HEK293T (cell line): ENCODE data around the gene NHS.

ENCODE experiments used
- CTBP1 ChIP-seq: fragments of 450-650 bp; IDR thresholded peaks from 2 replicates; pipeline ENCODE4 v1.6.1; 2016; ENCODE audit warnings: borderline replicate concordance
- FOXA1 ChIP-seq: fragments of 450-650 bp; IDR thresholded peaks from 2 replicates; pipeline ENCODE4 v1.6.1; 2016; ENCODE audit warnings: mild to moderate bottlenecking
- FOXK2 ChIP-seq: fragments of 450-650 bp; IDR thresholded peaks from 2 replicates; pipeline ENCODE4 v1.6.1; 2016; ENCODE audit warnings: mild to moderate bottlenecking
- NFRKB ChIP-seq: fragments of 450-650 bp; IDR thresholded peaks from 2 replicates; pipeline ENCODE4 v1.6.1; 2016; ENCODE audit warnings: mild to moderate bottlenecking, moderate library complexity
- ZNF384 ChIP-seq: fragments of 450-650 bp; IDR thresholded peaks from 2 replicates; pipeline ENCODE4 v1.6.1; 2016

- no peak for TF ChIP-seq FOXA1
- TF ChIP-seq FOXK2, result no peak
- TF ChIP-seq NFRKB, result no peak
- TF ChIP-seq ZNF384, result no peak
- no peak for TF ChIP-seq CTBP1
Observed at GRCh38 chrX:17656556-17656955, 281.6 kb downstream of the NHS start.
